PC-3 (cell line): Measurements from ENCODE around the gene PRR5. TPM values are rescaled to one million over a fixed set of nuclear protein-coding genes. Genes with fewer than 3 reads are reported as not detected.

Source experiments
- ATAC-seq: fragments of 200-7000 bp; cut with Tn5 transposase; 2 replicates; pipeline ENCODE4 v1.9.1; 2020; ENCODE audit warnings: mild to moderate bottlenecking, moderate library complexity
- BruUV-seq: library from RNA; stranded (reverse); fragments of 400-500 nt; replicated peaks from 2 replicates; lab custom pipeline; 2021; lab: Mats Ljungman, UMichigan
- CTCF ChIA-PET: fragments of 300-600 bp; sonication (Branson Sonifier 250); formaldehyde crosslinking; loops from one replicate; lab custom pipeline; 2022; ENCODE audit warnings: antibody characterized with exemption; lab: Charles Lee
- POLR2A ChIA-PET: fragments of 300-600 bp; sonication (Branson Sonifier 250); formaldehyde crosslinking; loops from one replicate; lab custom pipeline; 2022; ENCODE audit warnings: antibody characterized with exemption; ENCODE audit not compliant: unreplicated experiment; lab: Charles Lee
- DNase-seq: peaks from one replicate; pipeline ENCODE4 v3.0.0-alpha.2; 2015
- H2AFZ ChIP-seq: fragments of 300-600 bp; sonication (generic); 2 replicates; pipeline ENCODE4 v1.6.0; 2016; ENCODE audit warnings: antibody characterized with exemption, low read length
- H3F3A ChIP-seq: fragments of 300-600 bp; sonication (generic); one replicate; pipeline ENCODE4 v1.6.0; 2017; ENCODE audit warnings: antibody characterized with exemption, low read length, control low read depth, mild to moderate bottlenecking; ENCODE audit not compliant: unreplicated experiment
- H3K27ac ChIP-seq: fragments of 300-600 bp; sonication (generic); 2 replicates; pipeline ENCODE4 v1.5.1; 2016; ENCODE audit warnings: mild to moderate bottlenecking, low read length
- H3K27me3 ChIP-seq: fragments of 300-600 bp; sonication (generic); 2 replicates; pipeline ENCODE4 v1.6.1; 2016; ENCODE audit warnings: low read length, mixed read lengths
- H3K36me3 ChIP-seq: fragments of 300-600 bp; sonication (generic); 2 replicates; pipeline ENCODE4 v1.6.1; 2016; ENCODE audit warnings: low read depth, mixed run types, low read length, mixed read lengths
- H3K4me1 ChIP-seq: fragments of 300-600 bp; sonication (generic); 2 replicates; pipeline ENCODE4 v1.5.1; 2016; ENCODE audit warnings: low read length; ENCODE audit not compliant: insufficient read depth
- H3K4me2 ChIP-seq: fragments of 300-600 bp; sonication (generic); 2 replicates; pipeline ENCODE4 v1.6.0; 2016; ENCODE audit warnings: low read length
- H3K4me3 ChIP-seq: fragments of 300-600 bp; sonication (generic); 2 replicates; pipeline ENCODE4 v1.5.1; 2016; ENCODE audit warnings: mild to moderate bottlenecking, low read length, mixed read lengths
- H3K79me2 ChIP-seq: fragments of 300-600 bp; sonication (generic); 2 replicates; pipeline ENCODE4 v1.6.1; 2017; ENCODE audit warnings: low read length, mixed read lengths
- H3K9ac ChIP-seq: fragments of 300-600 bp; sonication (generic); 2 replicates; pipeline ENCODE4 v1.6.0; 2016; ENCODE audit warnings: mild to moderate bottlenecking, low read length
- H3K9me2 ChIP-seq: fragments of 300-600 bp; sonication (generic); replicated peaks from 2 replicates; pipeline ENCODE4 v1.6.1; 2016; ENCODE audit warnings: mixed run types, low read length, mixed read lengths
- H3K9me3 ChIP-seq: fragments of 300-600 bp; sonication (generic); 2 replicates; pipeline ENCODE4 v1.6.1; 2016; ENCODE audit warnings: low read length, mixed read lengths
- H4K20me1 ChIP-seq: fragments of 300-600 bp; sonication (generic); 2 replicates; pipeline ENCODE4 v1.6.1; 2016; ENCODE audit warnings: low read length, mixed read lengths
- CTCF ChIP-seq: fragments of 300-600 bp; sonication (generic); conservative IDR thresholded peaks from 2 replicates; pipeline ENCODE4 v1.5.1; 2017; ENCODE audit warnings: antibody characterized with exemption, low read depth, mild to moderate bottlenecking, low read length
- EZH2 ChIP-seq: fragments of 300-600 bp; sonication (generic); IDR thresholded peaks from one replicate; pipeline ENCODE4 v1.6.1; 2017; ENCODE audit warnings: antibody characterized with exemption, mild to moderate bottlenecking, low read length; ENCODE audit not compliant: unreplicated experiment
- EZH2phosphoT487 ChIP-seq: fragments of 300-600 bp; sonication (generic); IDR thresholded peaks from 2 replicates; pipeline ENCODE4 v1.6.1; 2018; ENCODE audit warnings: mild to moderate bottlenecking, antibody characterized with exemption, low read length, borderline replicate concordance
- intact Hi-C: fragments of 100-400 bp; cut with micrococcal nuclease; formaldehyde crosslinking; loops from 2 replicates; pipeline ENCODE4 v1.9.0; 2023
- total RNA-seq: library from RNA; depleted of rRNA; stranded (reverse); fragments of >200 nt; gene quantifications from 2 replicates; pipeline ENCODE4 v1.2.3, GENCODE V29; 2014

Gene PRR5
- total RNA-seq, 1 experiment from 2014 or later, result 14.5 TPM

- POLR2A ChIA-PET, result no interaction called here
- no peak overlapping the region for H3K9ac ChIP-seq
- no peak overlapping the region for H3K27ac ChIP-seq
- no peaks in the 10 kb centered on the region for H3K9me2 ChIP-seq
- H3K4me2 ChIP-seq, result no peak overlapping the region
- H4K20me1 ChIP-seq, result no peaks in the 10 kb centered on the region
- no peak overlapping the region for H2AFZ ChIP-seq
- no peaks in the 10 kb centered on the region for H3K9me3 ChIP-seq
- H3K79me2 ChIP-seq, result no peaks in the 10 kb centered on the region
- TF ChIP-seq CTCF (no peak), EZH2 (no peak), EZH2phosphoT487 (no peak)
- H3K36me3 ChIP-seq, result no peaks in the 10 kb centered on the region
- no TSS peak for BruUV-seq
- CTCF ChIA-PET, result no interaction called here
- no peak overlapping the region for H3K4me3 ChIP-seq
- H3F3A ChIP-seq, result no peaks in the 10 kb centered on the region
- no peaks in the 10 kb centered on the region for H3K27me3 ChIP-seq
- H3K4me1 ChIP-seq, result no peaks in the 10 kb centered on the region
- DNase-seq, result no peak
- intact Hi-C loops, result no loop called here
- no peak for ATAC-seq
Observed at GRCh38 chr22:44714703-44715350, 12.8 kb downstream of the PRR5 start.

- Histone ChIP-seq H3K9me3 (no peaks in the 10 kb centered on the region), H3K9me2 (no peaks in the 10 kb centered on the region), H3K9ac (no peak overlapping the region), H4K20me1 (no peaks in the 10 kb centered on the region), H3F3A (no peaks in the 10 kb centered on the region), H3K36me3 (no peaks in the 10 kb centered on the region), H3K79me2 (no peaks in the 10 kb centered on the region), H2AFZ (no peak overlapping the region), H3K4me1 (no peaks in the 10 kb centered on the region), H3K27ac (no peak overlapping the region), H3K27me3 (no peaks in the 10 kb centered on the region), H3K4me3 (no peak overlapping the region), H3K4me2 (no peak overlapping the region)
- intact Hi-C loops, result no loop called here
- BruUV-seq, result no TSS peak
- ATAC-seq, result no peak
- DNase-seq, result no peak
- no peak for TF ChIP-seq CTCF
- no peak for TF ChIP-seq EZH2phosphoT487
- no peak for TF ChIP-seq EZH2
- POLR2A ChIA-PET, result no interaction called here
- CTCF ChIA-PET, result interaction anchor here (0.6 kb wide), 2 partner anchors 14 to 34 kb away, joined by 3 read pairs; no protein-coding TSS in a partner anchor
Observed at GRCh38 chr22:44718418-44718817, 16.4 kb downstream of the PRR5 start.

- Histone ChIP-seq H3K27ac (no peak overlapping the region), H3K79me2 (no peaks in the 10 kb centered on the region), H3K9me3 (no peaks in the 10 kb centered on the region), H3K4me1 (no peaks in the 10 kb centered on the region), H3K4me2 (no peak overlapping the region), H3K9me2 (no peaks in the 10 kb centered on the region), H3F3A (no peaks in the 10 kb centered on the region), H3K4me3 (no peak overlapping the region), H3K36me3 (no peaks in the 10 kb centered on the region), H2AFZ (no peak overlapping the region), H3K9ac (no peak overlapping the region), H3K27me3 (no peaks in the 10 kb centered on the region), H4K20me1 (no peaks in the 10 kb centered on the region)
- no TSS peak for BruUV-seq
- no peak for TF ChIP-seq CTCF
- no peak for TF ChIP-seq EZH2phosphoT487
- TF ChIP-seq EZH2, result no peak
- ATAC-seq (no peak), DNase-seq (no peak)
- POLR2A ChIA-PET, result no interaction called here
- intact Hi-C loops, result no loop called here
- CTCF ChIA-PET, result no interaction called here
Observed at GRCh38 chr22:44719586-44720368, 17.8 kb downstream of the PRR5 start.
